Kidney (tissue), 22 donors: ENCODE data around the gene UAP1. TPM values are rescaled to one million over a fixed set of nuclear protein-coding genes. Genes with fewer than 3 reads are reported as not detected.
A peak's percentile ranks its signal among the peaks of the same experiment; 100 is the strongest.

Source experiments
- DNase-seq, 5 donors: peaks; one replicate each; pipeline ENCODE4 v3.0.0-alpha.2; 2013 to 2020
- FAIRE-seq: peaks from 2 replicates; lab custom pipeline; 2012; peaks lifted over from hg19 to GRCh38; lab: Jason Lieb, UNC
- H3K27ac ChIP-seq, 2 donors: one replicate each; pipeline ENCODE4 v1.7.0; 2013; ENCODE audit warnings: low read depth in 2 of 2, low read length in 2 of 2, inconsistent platforms in 1 of 2
- H3K27me3 ChIP-seq: one replicate; pipeline ENCODE4 v1.7.1; 2013; ENCODE audit warnings: low read length, inconsistent platforms; ENCODE audit not compliant: control insufficient read depth, insufficient read depth
- H3K36me3 ChIP-seq, 3 donors: one replicate each; pipeline versions ENCODE4 v1.7.0 to v1.7.1; 2013; ENCODE audit warnings: low read length in 3 of 3, control low read depth in 1 of 3, inconsistent platforms in 1 of 3; ENCODE audit not compliant: insufficient read depth in 3 of 3, control insufficient read depth in 2 of 3
- H3K4me1 ChIP-seq, 3 donors: one replicate each; pipeline versions ENCODE4 v1.7.0 to v1.7.1; 2013; ENCODE audit warnings: low read length in 3 of 3, inconsistent platforms in 1 of 3, low read depth in 1 of 3; ENCODE audit not compliant: control insufficient read depth in 2 of 3, insufficient read depth in 2 of 3
- H3K4me3 ChIP-seq, 3 donors: one replicate each; pipeline versions ENCODE4 v1.7.0 to v1.8.1; 2013; ENCODE audit warnings: low read length in 3 of 3, control low read depth in 1 of 3, inconsistent platforms in 1 of 3
- H3K9ac ChIP-seq, 3 donors: one replicate each; pipeline versions ENCODE4 v1.7.0 to v1.7.1; 2013; ENCODE audit warnings: low read length in 3 of 3, control low read depth in 1 of 3, inconsistent platforms in 1 of 3
- H3K9me3 ChIP-seq, 3 donors: one replicate each; pipeline versions ENCODE4 v1.7.0 to v1.7.1; 2013; ENCODE audit warnings: low read length in 3 of 3, control low read depth in 1 of 3, inconsistent platforms in 1 of 3; ENCODE audit not compliant: control insufficient read depth in 2 of 3, insufficient read depth in 1 of 3
- CTCF ChIP-seq: IDR thresholded peaks from 3 replicates; pipeline ENCODE4 v1.5.1; 2012; ENCODE audit warnings: mild to moderate bottlenecking, moderate library complexity, borderline replicate concordance; ENCODE audit not compliant: insufficient read depth; ENCODE audit errors: extremely low read depth
- intact Hi-C: fragments of 100-400 bp; cut with DNase I; formaldehyde crosslinking; loops from one replicate; pipeline ENCODE4 v1.11.1; 2022
- long read RNA-seq, 10 donors: library from polyadenylated mRNA in 1 of 10; unstranded in 1 of 10; transcript quantifications; one replicate each; pipeline ENCODE4 v2.0.0 and lab custom pipeline, GENCODE V29; 2021 to 2026
- polyA plus RNA-seq: library from polyadenylated mRNA; stranded (reverse); fragments of 350-450 nt; fragmentation: Illumina TruSeq; extraction: RNeasy Lipid Tissue Mini Kit (QIAGEN cat#74804); gene quantifications from one replicate; pipeline ENCODE4 v1.2.3, GENCODE V29; 2014; ENCODE audit warnings: low read depth, low replicate concordance; ENCODE audit not compliant: insufficient read depth
- total RNA-seq: library from RNA; stranded (reverse); fragmentation: NEBNext Ultra II Directional; extraction: Animal tissue kit (Norgen Biotek cat#: 25700); gene quantifications from one replicate; pipeline ENCODE4 v1.2.1, GENCODE V29; 2021
- donor health status: control.
- donor health status: control.
- donor health status: control.
- donor health status: control.
- donor health status: control.
- donor health status: DM: yes; HTN: yes; CAD: no.
- donor health status: Normal renal cell carcinoma (clear cell type).

Gene UAP1
- 30.6 TPM for total RNA-seq
- polyA plus RNA-seq = 23.6 TPM
- long read RNA-seq, donor 1, partial matches to known transcripts = 0 of 3 reads
- long read RNA-seq, donor 1, other reads (novel, unspliced or antisense) = 0 of 3 reads
- long read RNA-seq, donor 2, partial matches to known transcripts = 0 of 4 reads
- long read RNA-seq, donor 2, other reads (novel, unspliced or antisense) = 0 of 4 reads
- long read RNA-seq, donor 3, partial matches to known transcripts = 0 of 5 reads
- long read RNA-seq, donor 3, other reads (novel, unspliced or antisense) = 0 of 5 reads
- long read RNA-seq, donor 4, partial matches to known transcripts = 0 of 2 reads
- long read RNA-seq, donor 4, other reads (novel, unspliced or antisense) = 0 of 2 reads
- long read RNA-seq, donor 5 = 0 reads
- long read RNA-seq, donor 6, transcript UAP1-201 (11 exons, 2,377 nt) = major isoform, 5 of 8 reads
- long read RNA-seq, donor 6, partial matches to known transcripts = 0 of 8 reads
- long read RNA-seq, donor 6, other reads (novel, unspliced or antisense) = 0 of 8 reads
- long read RNA-seq, donor 7, transcript UAP1-204 (10 exons, 2,294 nt) = minor isoform, 6 of 22 reads
- long read RNA-seq, donor 7, transcript UAP1-201 (11 exons, 2,377 nt) = major isoform, 12 of 22 reads
- long read RNA-seq, donor 7, partial matches to known transcripts = 1 of 22 reads
- long read RNA-seq, donor 7, other reads (novel, unspliced or antisense) = 3 of 22 reads
- long read RNA-seq, donor 8, partial matches to known transcripts = 0 of 2 reads
- long read RNA-seq, donor 8, other reads (novel, unspliced or antisense) = 0 of 2 reads
- long read RNA-seq, donor 9, partial matches to known transcripts = 0 of 2 reads
- long read RNA-seq, donor 9, other reads (novel, unspliced or antisense) = 0 of 2 reads
- long read RNA-seq, donor 10, partial matches to known transcripts = 0 of 2 reads
- long read RNA-seq, donor 10, other reads (novel, unspliced or antisense) = 0 of 2 reads

- Histone ChIP-seq H3K27me3 (no peaks in the 10 kb centered on the region), H3K36me3 (peaks cover 0 to under 1% (median 0%) of the 10 kb centered on the region in 3 donors), H3K9ac (peak within 1 kb of the TSS; percentile 39 to 94 (median 85)), H3K4me1 (peaks cover 0 to 11% (median 6%) of the 10 kb centered on the region in 3 donors), H3K4me3 (peak within 1 kb of the TSS; percentile 56 to 85 (median 62)), H3K9me3 (no peaks in the 10 kb centered on the region), H3K27ac (peak within 1 kb of the TSS; percentile 95 to 99)
- intact Hi-C loops = no loop called here
- FAIRE-seq = no peak
- peak in 3 of 5 donors; percentile 48 to 81 (median 75) for DNase-seq
- TF ChIP-seq CTCF = no peak
Measured at GRCh38 chr1:162561616-162562469, at the start of gene UAP1. UAP1 (plus strand) TSS chr1:162561722; CDS start chr1:162566069, 4,347 bp downstream.

- intact Hi-C loops = no loop called here
- H3K4me3 ChIP-seq = no peak overlapping the region
- TF ChIP-seq CTCF = no peak
- no peak for DNase-seq
- no peak overlapping the region for H3K27ac ChIP-seq
- H3K4me1 ChIP-seq = no peaks in the 10 kb centered on the region
- no peaks in the 10 kb centered on the region for H3K27me3 ChIP-seq
- H3K9ac ChIP-seq = no peak overlapping the region
- no peak for FAIRE-seq
- peaks cover 4 to 18% (median 6%) of the 10 kb centered on the region in 3 donors for H3K36me3 ChIP-seq
- H3K9me3 ChIP-seq = no peaks in the 10 kb centered on the region
Measured at GRCh38 chr1:162527314-162527713, 34.2 kb upstream of the UAP1 start.

GRCh38 chr1:162530307-162530987 is 31.1 kb upstream of the UAP1 start:
- FAIRE-seq = no peak
- H3K9ac ChIP-seq = no peak overlapping the region
- H3K27ac ChIP-seq = no peak overlapping the region

More at GRCh38 chr1:162530307-162530987, 31.1 kb upstream of the UAP1 start:
- H3K27me3 ChIP-seq = no peaks in the 10 kb centered on the region
- H3K4me1 ChIP-seq = no peaks in the 10 kb centered on the region
- H3K36me3 ChIP-seq = peaks cover 0 to 4% (median 2%) of the 10 kb centered on the region in 3 donors
- H3K4me3 ChIP-seq = no peak overlapping the region
- TF ChIP-seq CTCF = no peak
- no peak for DNase-seq
- no peaks in the 10 kb centered on the region for H3K9me3 ChIP-seq
- intact Hi-C loops = no loop called here
